GM23338 (cell line): ENCODE results near the gene CCL27. TPM values are rescaled to one million over a fixed set of nuclear protein-coding genes. Genes with fewer than 3 reads are reported as not detected.

Source experiments
- ATAC-seq: fragments of 200-7000 bp; cut with Tn5 transposase; 3 replicates; pipeline ENCODE4 v1.9.1; 2020
- DNase-seq: peaks from one replicate; pipeline ENCODE4 v3.0.0-alpha.2; 2015; ENCODE audit warnings: low spot score
- H2AFZ ChIP-seq: fragments of 200-600 bp; sonication (generic); 2 replicates; pipeline ENCODE4 v1.8.0; 2016; ENCODE audit warnings: antibody characterized with exemption, mild to moderate bottlenecking, moderate library complexity
- H3F3A ChIP-seq: fragments of 200-600 bp; sonication (generic); replicated peaks from 2 replicates; pipeline ENCODE4 v1.8.0; 2017; ENCODE audit warnings: antibody characterized with exemption, mixed run types, low read depth
- H3K27ac ChIP-seq: fragments of 200-600 bp; sonication (generic); 2 replicates; pipeline ENCODE4 v1.6.1; 2016; ENCODE audit warnings: low read depth
- H3K27me3 ChIP-seq: fragments of 200-600 bp; sonication (generic); 2 replicates; pipeline ENCODE4 v1.8.0; 2016; ENCODE audit warnings: mild to moderate bottlenecking, mixed run types, moderate library complexity; ENCODE audit not compliant: insufficient read depth
- H3K36me3 ChIP-seq: fragments of 200-600 bp; sonication (generic); 2 replicates; pipeline ENCODE4 v1.8.0; 2016; ENCODE audit warnings: mild to moderate bottlenecking; ENCODE audit not compliant: insufficient read depth
- H3K4me1 ChIP-seq: fragments of 200-600 bp; sonication (generic); 2 replicates; pipeline ENCODE4 v1.8.0; 2016; ENCODE audit warnings: mild to moderate bottlenecking, moderate library complexity; ENCODE audit not compliant: insufficient read depth
- H3K4me2 ChIP-seq: fragments of 200-600 bp; sonication (generic); 2 replicates; pipeline ENCODE4 v1.7.1; 2017; ENCODE audit warnings: mixed run types
- H3K4me3 ChIP-seq: fragments of 200-600 bp; sonication (generic); 2 replicates; pipeline ENCODE4 v1.6.1; 2016; ENCODE audit warnings: mixed run types
- H3K79me2 ChIP-seq: fragments of 200-600 bp; sonication (generic); replicated peaks from 2 replicates; pipeline ENCODE4 v1.8.0; 2017; ENCODE audit warnings: mild to moderate bottlenecking; ENCODE audit not compliant: insufficient read depth
- H3K9me2 ChIP-seq: fragments of 200-600 bp; sonication (generic); 2 replicates; pipeline ENCODE4 v1.8.0; 2017; ENCODE audit not compliant: insufficient read depth
- H4K20me1 ChIP-seq: fragments of 200-600 bp; sonication (generic); replicated peaks from 2 replicates; pipeline ENCODE4 v1.8.0; 2017; ENCODE audit warnings: mild to moderate bottlenecking; ENCODE audit not compliant: insufficient read depth
- H3K27ac Mint-ChIP-seq: 2 replicates; pipeline ENCODE4 v1.8.0; 2020; ENCODE audit warnings: inconsistent platforms, mild to moderate bottlenecking, moderate library complexity, mixed read lengths
- H3K27me3 Mint-ChIP-seq: 3 replicates; pipeline ENCODE4 v1.8.0; 2022; ENCODE audit warnings: low read depth, mild to moderate bottlenecking, moderate library complexity, mixed read lengths, inconsistent platforms; ENCODE audit not compliant: insufficient read depth, poor library complexity
- H3K36me3 Mint-ChIP-seq: 3 replicates; pipeline ENCODE4 v1.8.0; 2021; ENCODE audit warnings: low read depth, mild to moderate bottlenecking, inconsistent platforms, moderate library complexity, mixed read lengths
- H3K4me1 Mint-ChIP-seq: 3 replicates; pipeline ENCODE4 v1.8.0; 2020; ENCODE audit warnings: mild to moderate bottlenecking, inconsistent platforms, mixed read lengths
- H3K4me3 Mint-ChIP-seq: 3 replicates; pipeline ENCODE4 v1.8.0; 2021; ENCODE audit warnings: moderate library complexity, mild to moderate bottlenecking, inconsistent platforms, mixed read lengths
- H3K9me3 Mint-ChIP-seq: 3 replicates; pipeline ENCODE4 v1.8.0; 2020; ENCODE audit warnings: moderate library complexity, mild to moderate bottlenecking, inconsistent platforms, mixed read lengths
- EZH2 ChIP-seq: fragments of 200-600 bp; sonication (generic); IDR thresholded peaks from one replicate; pipeline ENCODE4 v1.8.0; 2017; ENCODE audit warnings: antibody characterized with exemption, mild to moderate bottlenecking, low read depth; ENCODE audit not compliant: unreplicated experiment
- JUNB ChIP-seq: IDR thresholded peaks from one replicate; pipeline ENCODE4 v1.6.1; 2016; ENCODE audit warnings: antibody characterized with exemption; ENCODE audit not compliant: unreplicated experiment
- ZNF462 ChIP-seq: fragments of 250-450 bp; sonication (Bioruptor Pico); IDR thresholded peaks from 2 replicates; pipeline ENCODE4 v1.5.0; 2020; ENCODE audit warnings: mild to moderate bottlenecking, moderate library complexity
- polyA plus RNA-seq: library from polyadenylated mRNA; unstranded; fragments of >200 nt; fragmentation: Nextera tagmentation; extraction: Ambion mirVana; gene quantifications from 2 replicates; pipeline ENCODE4 v1.2.1, GENCODE V29; 2016
- total RNA-seq: library from RNA; depleted of rRNA; stranded (reverse); fragments of >200 nt; shearing (Covaris generic); gene quantifications from 2 replicates; pipeline ENCODE4 v1.2.3, GENCODE V29; 2014

Gene CCL27
- total and polyA plus RNA-seq, 2 experiments from 2014 or later, result not detected

GRCh38 chr9:34624475-34625185 is 37.8 kb downstream of the CCL27 start:
- Histone ChIP-seq H3K27ac (no peak overlapping the region), H2AFZ (peak overlapping the region; percentile 91), H3K4me3 (peak overlapping the region; percentile 52), H3K36me3 (no peaks in the 10 kb centered on the region), H3F3A (0 out of 2 replicates have a peak, but pooled peaks cover 3% of the 10 kb centered on the region), H3K4me1 (peaks cover 15% of the 10 kb centered on the region; the same call in 1 of the 2 replicates), H3K4me2 (peak overlapping the region; percentile 81), H3K27me3 (peaks cover 91% of the 10 kb centered on the region), H3K79me2 (no peaks in the 10 kb centered on the region), H4K20me1 (no peaks in the 10 kb centered on the region; the same call in 1 of the 2 replicates), H3K9me2 (0 out of 2 replicates have a peak, but pooled peaks cover 4% of the 10 kb centered on the region)
- Mint-ChIP-seq H3K9me3 (peaks cover 4% of the 10 kb centered on the region; the same call in 1 of the 3 replicates), H3K4me1 (peaks cover 21% of the 10 kb centered on the region), H3K4me3 (peak overlapping the region; percentile 52; the same call in 2 of the 3 replicates), H3K27me3 (peaks cover 78% of the 10 kb centered on the region), H3K27ac (no peak overlapping the region), H3K36me3 (peaks cover 4% of the 10 kb centered on the region; the same call in 1 of the 3 replicates)
- DNase-seq (peak; percentile 48), ATAC-seq (peak; percentile 9)
- TF ChIP-seq EZH2, result peak; percentile 86
- no peak for TF ChIP-seq ZNF462 (CRISPR knock-in tag)
- TF ChIP-seq JUNB, result no peak
